GM23338 (cell line): ENCODE measurements around the gene TMEM212. TPM values are rescaled to one million over a fixed set of nuclear protein-coding genes. Genes with fewer than 3 reads are reported as not detected.

Source experiments
- ATAC-seq: fragments of 200-7000 bp; cut with Tn5 transposase; 3 replicates; pipeline ENCODE4 v1.9.1; 2020
- DNase-seq: peaks from one replicate; pipeline ENCODE4 v3.0.0-alpha.2; 2015; ENCODE audit warnings: low spot score
- H2AFZ ChIP-seq: fragments of 200-600 bp; sonication (generic); 2 replicates; pipeline ENCODE4 v1.8.0; 2016; ENCODE audit warnings: antibody characterized with exemption, mild to moderate bottlenecking, moderate library complexity
- H3F3A ChIP-seq: fragments of 200-600 bp; sonication (generic); replicated peaks from 2 replicates; pipeline ENCODE4 v1.8.0; 2017; ENCODE audit warnings: antibody characterized with exemption, mixed run types, low read depth
- H3K27ac ChIP-seq: fragments of 200-600 bp; sonication (generic); 2 replicates; pipeline ENCODE4 v1.6.1; 2016; ENCODE audit warnings: low read depth
- H3K27me3 ChIP-seq: fragments of 200-600 bp; sonication (generic); 2 replicates; pipeline ENCODE4 v1.8.0; 2016; ENCODE audit warnings: mild to moderate bottlenecking, mixed run types, moderate library complexity; ENCODE audit not compliant: insufficient read depth
- H3K36me3 ChIP-seq: fragments of 200-600 bp; sonication (generic); 2 replicates; pipeline ENCODE4 v1.8.0; 2016; ENCODE audit warnings: mild to moderate bottlenecking; ENCODE audit not compliant: insufficient read depth
- H3K4me1 ChIP-seq: fragments of 200-600 bp; sonication (generic); 2 replicates; pipeline ENCODE4 v1.8.0; 2016; ENCODE audit warnings: mild to moderate bottlenecking, moderate library complexity; ENCODE audit not compliant: insufficient read depth
- H3K4me2 ChIP-seq: fragments of 200-600 bp; sonication (generic); 2 replicates; pipeline ENCODE4 v1.7.1; 2017; ENCODE audit warnings: mixed run types
- H3K4me3 ChIP-seq: fragments of 200-600 bp; sonication (generic); 2 replicates; pipeline ENCODE4 v1.6.1; 2016; ENCODE audit warnings: mixed run types
- H3K79me2 ChIP-seq: fragments of 200-600 bp; sonication (generic); replicated peaks from 2 replicates; pipeline ENCODE4 v1.8.0; 2017; ENCODE audit warnings: mild to moderate bottlenecking; ENCODE audit not compliant: insufficient read depth
- H3K9me2 ChIP-seq: fragments of 200-600 bp; sonication (generic); 2 replicates; pipeline ENCODE4 v1.8.0; 2017; ENCODE audit not compliant: insufficient read depth
- H4K20me1 ChIP-seq: fragments of 200-600 bp; sonication (generic); replicated peaks from 2 replicates; pipeline ENCODE4 v1.8.0; 2017; ENCODE audit warnings: mild to moderate bottlenecking; ENCODE audit not compliant: insufficient read depth
- H3K27ac Mint-ChIP-seq: 2 replicates; pipeline ENCODE4 v1.8.0; 2020; ENCODE audit warnings: inconsistent platforms, mild to moderate bottlenecking, moderate library complexity, mixed read lengths
- H3K27me3 Mint-ChIP-seq: 3 replicates; pipeline ENCODE4 v1.8.0; 2022; ENCODE audit warnings: low read depth, mild to moderate bottlenecking, moderate library complexity, mixed read lengths, inconsistent platforms; ENCODE audit not compliant: insufficient read depth, poor library complexity
- H3K36me3 Mint-ChIP-seq: 3 replicates; pipeline ENCODE4 v1.8.0; 2021; ENCODE audit warnings: low read depth, mild to moderate bottlenecking, inconsistent platforms, moderate library complexity, mixed read lengths
- H3K4me1 Mint-ChIP-seq: 3 replicates; pipeline ENCODE4 v1.8.0; 2020; ENCODE audit warnings: mild to moderate bottlenecking, inconsistent platforms, mixed read lengths
- H3K4me3 Mint-ChIP-seq: 3 replicates; pipeline ENCODE4 v1.8.0; 2021; ENCODE audit warnings: moderate library complexity, mild to moderate bottlenecking, inconsistent platforms, mixed read lengths
- H3K9me3 Mint-ChIP-seq: 3 replicates; pipeline ENCODE4 v1.8.0; 2020; ENCODE audit warnings: moderate library complexity, mild to moderate bottlenecking, inconsistent platforms, mixed read lengths
- CREB1 ChIP-seq: fragments of 250-450 bp; sonication (Bioruptor Pico); IDR thresholded peaks from 2 replicates; pipeline ENCODE4 v1.5.0; 2020; ENCODE audit warnings: low read depth, mild to moderate bottlenecking, moderate library complexity
- EZH2 ChIP-seq: fragments of 200-600 bp; sonication (generic); IDR thresholded peaks from one replicate; pipeline ENCODE4 v1.8.0; 2017; ENCODE audit warnings: antibody characterized with exemption, mild to moderate bottlenecking, low read depth; ENCODE audit not compliant: unreplicated experiment
- EZH2phosphoT487 ChIP-seq: fragments of 200-600 bp; sonication (generic); IDR thresholded peaks from one replicate; pipeline ENCODE4 v1.8.1; 2018; ENCODE audit warnings: antibody characterized with exemption; ENCODE audit not compliant: unreplicated experiment
- JUNB ChIP-seq: IDR thresholded peaks from one replicate; pipeline ENCODE4 v1.6.1; 2016; ENCODE audit warnings: antibody characterized with exemption; ENCODE audit not compliant: unreplicated experiment
- NANOG ChIP-seq: IDR thresholded peaks from 2 replicates; pipeline ENCODE4 v1.6.1; 2016; ENCODE audit warnings: antibody characterized with exemption, borderline replicate concordance
- POLR2AphosphoS5 ChIP-seq: IDR thresholded peaks from 2 replicates; pipeline ENCODE4 v1.6.1; 2016; ENCODE audit warnings: antibody characterized with exemption, low read depth
- STAT1 ChIP-seq: IDR thresholded peaks from one replicate; pipeline ENCODE4 v1.6.1; 2016; ENCODE audit warnings: antibody characterized with exemption; ENCODE audit not compliant: unreplicated experiment
- ZNF114 ChIP-seq: fragments of 250-450 bp; sonication (Bioruptor Pico); IDR thresholded peaks from 2 replicates; pipeline ENCODE4 v1.5.0; 2020; ENCODE audit warnings: mild to moderate bottlenecking, moderate library complexity
- ZNF331 ChIP-seq: fragments of 250-450 bp; sonication (Bioruptor Pico); IDR thresholded peaks from 2 replicates; pipeline ENCODE4 v1.5.0; 2020; ENCODE audit warnings: low read depth, mild to moderate bottlenecking, moderate library complexity
- polyA plus RNA-seq: library from polyadenylated mRNA; unstranded; fragments of >200 nt; fragmentation: Nextera tagmentation; extraction: Ambion mirVana; gene quantifications from 2 replicates; pipeline ENCODE4 v1.2.1, GENCODE V29; 2016
- total RNA-seq: library from RNA; depleted of rRNA; stranded (reverse); fragments of >200 nt; shearing (Covaris generic); gene quantifications from 2 replicates; pipeline ENCODE4 v1.2.3, GENCODE V29; 2014
- TF ChIP-seq, protein P1 (sequence below), 2 experiments: fragments of 200-600 bp in 1 of 2; sonication (generic) in 1 of 2; conservative IDR thresholded peaks; 2 replicates each; pipeline versions ENCODE4 v1.5.1 to v1.6.1; 2016 to 2017; ENCODE audit warnings: antibody characterized with exemption in 2 of 2, low read depth in 2 of 2, mild to moderate bottlenecking in 2 of 2, moderate library complexity in 1 of 2
- TF ChIP-seq, protein P2 (sequence below): IDR thresholded peaks from 2 replicates; pipeline ENCODE4 v1.6.1; 2016; ENCODE audit warnings: antibody characterized with exemption
- TF ChIP-seq, protein P3 (sequence below): fragments of 250-450 bp; sonication (Bioruptor Pico); IDR thresholded peaks from 2 replicates; pipeline ENCODE4 v1.5.0; 2020; ENCODE audit warnings: mild to moderate bottlenecking, moderate library complexity
- TF ChIP-seq, protein P4 (sequence below): IDR thresholded peaks from one replicate; pipeline ENCODE4 v1.6.1; 2018; ENCODE audit warnings: antibody characterized with exemption; ENCODE audit not compliant: unreplicated experiment

The TMEM212 gene
- total and polyA plus RNA-seq, 2 experiments from 2014 or later: not detected

DNA sequence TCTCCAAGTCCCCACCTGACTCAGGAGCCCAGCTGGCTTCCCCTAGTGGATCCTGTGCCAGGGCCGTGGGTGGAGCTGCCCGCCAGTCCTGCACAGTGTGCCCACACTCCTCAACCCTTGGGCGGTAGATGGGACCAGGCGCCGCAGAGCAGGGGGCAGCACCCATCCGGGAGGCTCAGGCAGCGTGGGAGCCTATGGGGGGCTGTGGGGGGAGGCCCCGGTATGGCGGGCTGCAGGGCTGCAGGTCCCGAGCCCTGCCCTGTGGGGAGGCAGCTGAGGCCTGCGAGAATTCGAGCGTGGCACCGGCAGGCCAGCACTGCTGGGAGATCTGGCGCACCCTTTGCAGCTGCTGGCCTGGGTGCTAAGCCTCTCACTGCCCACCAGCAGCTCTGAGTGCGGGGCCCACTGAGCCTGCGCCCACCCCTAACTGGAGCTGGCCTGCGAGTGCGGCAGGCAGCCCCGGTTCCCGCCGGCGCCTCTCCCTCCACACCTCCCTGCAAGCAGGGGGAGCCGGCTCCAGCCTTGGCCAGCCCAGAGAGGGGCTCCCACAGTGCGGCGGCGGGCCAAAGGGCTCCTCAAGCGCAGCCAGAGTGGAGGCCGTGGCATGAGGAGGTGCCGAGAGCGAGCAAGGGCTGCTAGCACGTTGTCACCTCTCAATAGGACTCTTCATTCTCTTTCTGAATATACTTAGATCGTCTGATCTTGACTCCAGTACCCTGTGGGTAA lies 64.0 kb downstream of the TMEM212 start:
- Mint-ChIP-seq H3K27me3 (no peaks in the 10 kb centered on the region), H3K9me3 (peaks cover 42% of the 10 kb centered on the region), H3K4me3 (no peak overlapping the region), H3K4me1 (no peaks in the 10 kb centered on the region; the same call in 2 of the 3 replicates), H3K27ac (no peak overlapping the region), H3K36me3 (peaks cover 21% of the 10 kb centered on the region)
- Histone ChIP-seq H3K4me1 (no peaks in the 10 kb centered on the region), H3F3A (no peaks in the 10 kb centered on the region), H3K27ac (no peak overlapping the region), H3K9me2 (no peaks in the 10 kb centered on the region), H3K27me3 (no peaks in the 10 kb centered on the region), H4K20me1 (no peaks in the 10 kb centered on the region), H3K4me3 (no peak overlapping the region), H3K79me2 (no peaks in the 10 kb centered on the region), H3K4me2 (no peak overlapping the region), H2AFZ (no peak overlapping the region), H3K36me3 (0 out of 2 replicates have a peak, but pooled peaks cover 12% of the 10 kb centered on the region)
- ATAC-seq (no peak), DNase-seq (no peak)
- TF ChIP-seq JUNB (no peak), CREB1 (no peak), NANOG (no peak), ZNF114 (CRISPR knock-in tag) (no peak), POLR2AphosphoS5 (no peak), STAT1 (no peak), EZH2 (no peak), EZH2phosphoT487 (no peak), ZNF331 (CRISPR knock-in tag) (no peak)
- TF ChIP-seq, protein P1, sequence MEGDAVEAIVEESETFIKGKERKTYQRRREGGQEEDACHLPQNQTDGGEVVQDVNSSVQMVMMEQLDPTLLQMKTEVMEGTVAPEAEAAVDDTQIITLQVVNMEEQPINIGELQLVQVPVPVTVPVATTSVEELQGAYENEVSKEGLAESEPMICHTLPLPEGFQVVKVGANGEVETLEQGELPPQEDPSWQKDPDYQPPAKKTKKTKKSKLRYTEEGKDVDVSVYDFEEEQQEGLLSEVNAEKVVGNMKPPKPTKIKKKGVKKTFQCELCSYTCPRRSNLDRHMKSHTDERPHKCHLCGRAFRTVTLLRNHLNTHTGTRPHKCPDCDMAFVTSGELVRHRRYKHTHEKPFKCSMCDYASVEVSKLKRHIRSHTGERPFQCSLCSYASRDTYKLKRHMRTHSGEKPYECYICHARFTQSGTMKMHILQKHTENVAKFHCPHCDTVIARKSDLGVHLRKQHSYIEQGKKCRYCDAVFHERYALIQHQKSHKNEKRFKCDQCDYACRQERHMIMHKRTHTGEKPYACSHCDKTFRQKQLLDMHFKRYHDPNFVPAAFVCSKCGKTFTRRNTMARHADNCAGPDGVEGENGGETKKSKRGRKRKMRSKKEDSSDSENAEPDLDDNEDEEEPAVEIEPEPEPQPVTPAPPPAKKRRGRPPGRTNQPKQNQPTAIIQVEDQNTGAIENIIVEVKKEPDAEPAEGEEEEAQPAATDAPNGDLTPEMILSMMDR (conservative IDR thresholded peaks at IDR 0.05; ENCODE audit: low read depth in 2 of 2): no peak
- TF ChIP-seq, protein P2, sequence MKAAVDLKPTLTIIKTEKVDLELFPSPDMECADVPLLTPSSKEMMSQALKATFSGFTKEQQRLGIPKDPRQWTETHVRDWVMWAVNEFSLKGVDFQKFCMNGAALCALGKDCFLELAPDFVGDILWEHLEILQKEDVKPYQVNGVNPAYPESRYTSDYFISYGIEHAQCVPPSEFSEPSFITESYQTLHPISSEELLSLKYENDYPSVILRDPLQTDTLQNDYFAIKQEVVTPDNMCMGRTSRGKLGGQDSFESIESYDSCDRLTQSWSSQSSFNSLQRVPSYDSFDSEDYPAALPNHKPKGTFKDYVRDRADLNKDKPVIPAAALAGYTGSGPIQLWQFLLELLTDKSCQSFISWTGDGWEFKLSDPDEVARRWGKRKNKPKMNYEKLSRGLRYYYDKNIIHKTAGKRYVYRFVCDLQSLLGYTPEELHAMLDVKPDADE: no peak
- TF ChIP-seq, protein P3, sequence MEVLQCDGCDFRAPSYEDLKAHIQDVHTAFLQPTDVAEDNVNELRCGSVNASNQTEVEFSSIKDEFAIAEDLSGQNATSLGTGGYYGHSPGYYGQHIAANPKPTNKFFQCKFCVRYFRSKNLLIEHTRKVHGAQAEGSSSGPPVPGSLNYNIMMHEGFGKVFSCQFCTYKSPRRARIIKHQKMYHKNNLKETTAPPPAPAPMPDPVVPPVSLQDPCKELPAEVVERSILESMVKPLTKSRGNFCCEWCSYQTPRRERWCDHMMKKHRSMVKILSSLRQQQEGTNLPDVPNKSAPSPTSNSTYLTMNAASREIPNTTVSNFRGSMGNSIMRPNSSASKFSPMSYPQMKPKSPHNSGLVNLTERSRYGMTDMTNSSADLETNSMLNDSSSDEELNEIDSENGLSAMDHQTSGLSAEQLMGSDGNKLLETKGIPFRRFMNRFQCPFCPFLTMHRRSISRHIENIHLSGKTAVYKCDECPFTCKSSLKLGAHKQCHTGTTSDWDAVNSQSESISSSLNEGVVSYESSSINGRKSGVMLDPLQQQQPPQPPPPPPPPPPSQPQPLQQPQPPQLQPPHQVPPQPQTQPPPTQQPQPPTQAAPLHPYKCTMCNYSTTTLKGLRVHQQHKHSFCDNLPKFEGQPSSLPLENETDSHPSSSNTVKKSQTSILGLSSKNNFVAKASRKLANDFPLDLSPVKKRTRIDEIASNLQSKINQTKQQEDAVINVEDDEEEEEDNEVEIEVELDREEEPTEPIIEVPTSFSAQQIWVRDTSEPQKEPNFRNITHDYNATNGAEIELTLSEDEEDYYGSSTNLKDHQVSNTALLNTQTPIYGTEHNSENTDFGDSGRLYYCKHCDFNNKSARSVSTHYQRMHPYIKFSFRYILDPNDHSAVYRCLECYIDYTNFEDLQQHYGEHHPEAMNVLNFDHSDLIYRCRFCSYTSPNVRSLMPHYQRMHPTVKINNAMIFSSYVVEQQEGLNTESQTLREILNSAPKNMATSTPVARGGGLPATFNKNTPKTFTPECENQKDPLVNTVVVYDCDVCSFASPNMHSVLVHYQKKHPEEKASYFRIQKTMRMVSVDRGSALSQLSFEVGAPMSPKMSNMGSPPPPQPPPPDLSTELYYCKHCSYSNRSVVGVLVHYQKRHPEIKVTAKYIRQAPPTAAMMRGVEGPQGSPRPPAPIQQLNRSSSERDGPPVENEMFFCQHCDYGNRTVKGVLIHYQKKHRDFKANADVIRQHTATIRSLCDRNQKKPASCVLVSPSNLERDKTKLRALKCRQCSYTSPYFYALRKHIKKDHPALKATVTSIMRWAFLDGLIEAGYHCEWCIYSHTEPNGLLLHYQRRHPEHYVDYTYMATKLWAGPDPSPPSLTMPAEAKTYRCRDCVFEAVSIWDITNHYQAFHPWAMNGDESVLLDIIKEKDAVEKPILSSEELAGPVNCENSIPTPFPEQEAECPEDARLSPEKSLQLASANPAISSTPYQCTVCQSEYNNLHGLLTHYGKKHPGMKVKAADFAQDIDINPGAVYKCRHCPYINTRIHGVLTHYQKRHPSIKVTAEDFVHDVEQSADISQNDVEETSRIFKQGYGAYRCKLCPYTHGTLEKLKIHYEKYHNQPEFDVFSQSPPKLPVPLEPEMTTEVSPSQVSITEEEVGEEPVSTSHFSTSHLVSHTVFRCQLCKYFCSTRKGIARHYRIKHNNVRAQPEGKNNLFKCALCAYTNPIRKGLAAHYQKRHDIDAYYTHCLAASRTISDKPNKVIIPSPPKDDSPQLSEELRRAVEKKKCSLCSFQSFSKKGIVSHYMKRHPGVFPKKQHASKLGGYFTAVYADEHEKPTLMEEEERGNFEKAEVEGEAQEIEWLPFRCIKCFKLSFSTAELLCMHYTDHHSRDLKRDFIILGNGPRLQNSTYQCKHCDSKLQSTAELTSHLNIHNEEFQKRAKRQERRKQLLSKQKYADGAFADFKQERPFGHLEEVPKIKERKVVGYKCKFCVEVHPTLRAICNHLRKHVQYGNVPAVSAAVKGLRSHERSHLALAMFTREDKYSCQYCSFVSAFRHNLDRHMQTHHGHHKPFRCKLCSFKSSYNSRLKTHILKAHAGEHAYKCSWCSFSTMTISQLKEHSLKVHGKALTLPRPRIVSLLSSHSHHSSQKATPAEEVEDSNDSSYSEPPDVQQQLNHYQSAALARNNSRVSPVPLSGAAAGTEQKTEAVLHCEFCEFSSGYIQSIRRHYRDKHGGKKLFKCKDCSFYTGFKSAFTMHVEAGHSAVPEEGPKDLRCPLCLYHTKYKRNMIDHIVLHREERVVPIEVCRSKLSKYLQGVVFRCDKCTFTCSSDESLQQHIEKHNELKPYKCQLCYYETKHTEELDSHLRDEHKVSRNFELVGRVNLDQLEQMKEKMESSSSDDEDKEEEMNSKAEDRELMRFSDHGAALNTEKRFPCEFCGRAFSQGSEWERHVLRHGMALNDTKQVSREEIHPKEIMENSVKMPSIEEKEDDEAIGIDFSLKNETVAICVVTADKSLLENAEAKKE (CRISPR knock-in tag): no peak
- TF ChIP-seq, protein P4, sequence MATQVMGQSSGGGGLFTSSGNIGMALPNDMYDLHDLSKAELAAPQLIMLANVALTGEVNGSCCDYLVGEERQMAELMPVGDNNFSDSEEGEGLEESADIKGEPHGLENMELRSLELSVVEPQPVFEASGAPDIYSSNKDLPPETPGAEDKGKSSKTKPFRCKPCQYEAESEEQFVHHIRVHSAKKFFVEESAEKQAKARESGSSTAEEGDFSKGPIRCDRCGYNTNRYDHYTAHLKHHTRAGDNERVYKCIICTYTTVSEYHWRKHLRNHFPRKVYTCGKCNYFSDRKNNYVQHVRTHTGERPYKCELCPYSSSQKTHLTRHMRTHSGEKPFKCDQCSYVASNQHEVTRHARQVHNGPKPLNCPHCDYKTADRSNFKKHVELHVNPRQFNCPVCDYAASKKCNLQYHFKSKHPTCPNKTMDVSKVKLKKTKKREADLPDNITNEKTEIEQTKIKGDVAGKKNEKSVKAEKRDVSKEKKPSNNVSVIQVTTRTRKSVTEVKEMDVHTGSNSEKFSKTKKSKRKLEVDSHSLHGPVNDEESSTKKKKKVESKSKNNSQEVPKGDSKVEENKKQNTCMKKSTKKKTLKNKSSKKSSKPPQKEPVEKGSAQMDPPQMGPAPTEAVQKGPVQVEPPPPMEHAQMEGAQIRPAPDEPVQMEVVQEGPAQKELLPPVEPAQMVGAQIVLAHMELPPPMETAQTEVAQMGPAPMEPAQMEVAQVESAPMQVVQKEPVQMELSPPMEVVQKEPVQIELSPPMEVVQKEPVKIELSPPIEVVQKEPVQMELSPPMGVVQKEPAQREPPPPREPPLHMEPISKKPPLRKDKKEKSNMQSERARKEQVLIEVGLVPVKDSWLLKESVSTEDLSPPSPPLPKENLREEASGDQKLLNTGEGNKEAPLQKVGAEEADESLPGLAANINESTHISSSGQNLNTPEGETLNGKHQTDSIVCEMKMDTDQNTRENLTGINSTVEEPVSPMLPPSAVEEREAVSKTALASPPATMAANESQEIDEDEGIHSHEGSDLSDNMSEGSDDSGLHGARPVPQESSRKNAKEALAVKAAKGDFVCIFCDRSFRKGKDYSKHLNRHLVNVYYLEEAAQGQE: no peak
